ENCODE results near the gene SLC22A23. TPM values are rescaled to one million over a fixed set of nuclear protein-coding genes. Genes with fewer than 3 reads are reported as not detected.

The SLC22A23 gene
- total RNA-seq, 3 donors from 2014 or later: 61.5 to 160 (median 74.7) TPM

DNA sequence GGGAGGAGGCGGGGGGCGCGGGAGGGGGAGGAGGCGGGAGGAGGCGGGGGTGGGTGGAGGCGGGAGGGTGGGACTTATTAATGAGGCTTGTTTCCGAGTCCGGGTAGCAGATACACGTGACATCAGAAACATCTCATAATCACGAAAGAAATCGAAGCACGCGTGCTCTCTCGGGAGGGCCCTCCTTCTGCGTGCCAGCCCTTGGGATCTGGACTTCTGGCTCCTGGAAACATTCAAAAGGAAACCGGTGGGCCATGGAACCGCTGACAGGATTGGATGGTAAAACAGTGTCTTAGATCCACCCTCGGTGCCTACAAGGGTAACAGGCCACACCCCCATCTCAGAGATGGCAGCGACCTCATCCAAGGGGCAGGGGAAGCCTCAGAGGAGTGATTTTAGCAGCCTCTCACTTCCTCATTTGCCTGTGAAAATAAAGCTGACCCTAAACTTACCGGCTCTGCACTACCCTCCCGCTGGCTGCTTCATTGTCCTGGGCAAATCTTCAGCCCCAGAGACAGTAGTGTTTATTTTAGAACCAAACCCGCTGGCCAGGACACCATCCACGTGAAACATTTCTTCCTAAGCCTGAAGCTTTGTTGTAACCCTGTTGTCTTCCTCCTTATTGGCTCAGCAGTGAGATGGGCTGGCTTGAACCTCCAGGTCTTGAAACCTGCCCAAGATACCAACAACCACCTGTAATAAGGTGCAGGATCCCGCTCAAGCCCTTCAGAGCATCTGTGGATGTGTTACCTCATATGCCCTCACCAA lies 100.6 kb downstream of the SLC22A23 start:
- Histone ChIP-seq H3K4me3 (no peak overlapping the region), H3K36me3 (ENCODE audit: low read depth) (no peaks in the 10 kb centered on the region), H3K4me1 (ENCODE audit: low read depth) (peaks cover 38% of the 10 kb centered on the region), H3K9me3 (no peaks in the 10 kb centered on the region)
- intact Hi-C loops (cut with DNase I, micrococcal nuclease): no loop called here
- peak; percentile 78 for ATAC-seq
- TF ChIP-seq, protein P1, sequence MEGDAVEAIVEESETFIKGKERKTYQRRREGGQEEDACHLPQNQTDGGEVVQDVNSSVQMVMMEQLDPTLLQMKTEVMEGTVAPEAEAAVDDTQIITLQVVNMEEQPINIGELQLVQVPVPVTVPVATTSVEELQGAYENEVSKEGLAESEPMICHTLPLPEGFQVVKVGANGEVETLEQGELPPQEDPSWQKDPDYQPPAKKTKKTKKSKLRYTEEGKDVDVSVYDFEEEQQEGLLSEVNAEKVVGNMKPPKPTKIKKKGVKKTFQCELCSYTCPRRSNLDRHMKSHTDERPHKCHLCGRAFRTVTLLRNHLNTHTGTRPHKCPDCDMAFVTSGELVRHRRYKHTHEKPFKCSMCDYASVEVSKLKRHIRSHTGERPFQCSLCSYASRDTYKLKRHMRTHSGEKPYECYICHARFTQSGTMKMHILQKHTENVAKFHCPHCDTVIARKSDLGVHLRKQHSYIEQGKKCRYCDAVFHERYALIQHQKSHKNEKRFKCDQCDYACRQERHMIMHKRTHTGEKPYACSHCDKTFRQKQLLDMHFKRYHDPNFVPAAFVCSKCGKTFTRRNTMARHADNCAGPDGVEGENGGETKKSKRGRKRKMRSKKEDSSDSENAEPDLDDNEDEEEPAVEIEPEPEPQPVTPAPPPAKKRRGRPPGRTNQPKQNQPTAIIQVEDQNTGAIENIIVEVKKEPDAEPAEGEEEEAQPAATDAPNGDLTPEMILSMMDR (IDR thresholded peaks at IDR 0.05): no peak
- peak; percentile 79 to 86 (median 82) for DNase-seq

DNA sequence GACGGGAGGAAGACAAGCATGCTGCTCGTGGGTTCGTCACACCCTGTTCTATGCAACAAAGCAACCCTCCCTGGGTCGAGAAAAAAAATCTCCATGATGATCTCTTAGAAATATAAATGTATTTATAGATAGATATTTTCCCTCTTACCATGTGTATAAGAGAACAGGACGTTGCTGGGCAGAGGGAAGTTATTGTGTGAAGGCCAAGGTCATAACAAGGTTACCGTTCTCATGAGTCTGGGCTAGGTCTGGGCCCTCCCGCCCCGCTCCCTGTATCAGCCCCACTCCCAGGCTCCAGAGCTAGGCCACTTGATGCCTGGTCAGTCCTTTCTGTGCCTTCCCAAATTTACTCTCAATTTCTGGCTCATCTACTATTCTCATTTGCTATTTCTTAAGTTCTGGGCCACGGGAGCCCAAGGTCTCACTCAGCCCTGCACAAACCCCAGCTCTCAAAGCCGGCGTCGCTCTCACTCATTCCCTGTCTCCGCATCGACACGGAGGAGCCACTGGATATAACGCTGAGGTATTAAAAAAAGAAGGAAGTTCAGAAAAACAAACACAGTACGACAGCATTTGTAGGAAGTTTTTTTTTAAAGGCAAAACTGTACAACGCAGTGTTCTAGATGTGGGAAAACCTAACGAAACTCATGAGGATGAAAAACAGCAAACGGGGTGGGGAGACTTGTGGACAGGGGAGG lies 101.3 kb downstream of the SLC22A23 start:
- DNase-seq (peak in 2 of 3 donors; percentile 67 to 72), ATAC-seq (peak; percentile 38)
- H3K4me3 ChIP-seq: no peak overlapping the region
- H3K36me3 ChIP-seq (ENCODE audit: low read depth): no peaks in the 10 kb centered on the region
- intact Hi-C loops (cut with DNase I, micrococcal nuclease): no loop called here
- peaks cover 36% of the 10 kb centered on the region for H3K4me1 ChIP-seq (ENCODE audit: low read depth)
- TF ChIP-seq, protein P1 (IDR thresholded peaks at IDR 0.05): no peak
- H3K9me3 ChIP-seq: no peaks in the 10 kb centered on the region

DNA sequence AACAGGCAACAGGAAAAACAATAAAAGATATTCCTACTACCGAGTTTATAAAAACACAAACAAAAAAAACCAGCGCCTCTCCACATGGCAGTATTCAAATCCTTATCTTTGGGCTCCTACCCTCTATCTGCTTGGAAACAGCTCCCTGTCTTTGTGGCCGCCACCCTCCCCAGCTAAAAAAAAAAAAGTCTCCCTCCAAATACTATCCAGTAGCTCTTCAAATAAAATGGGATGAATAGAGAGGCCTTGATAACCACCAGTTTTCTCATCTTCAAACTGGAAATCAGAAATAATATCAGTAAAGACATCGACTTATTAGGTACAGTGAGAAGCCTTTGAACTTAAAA lies 101.9 kb downstream of the SLC22A23 start:
- no peak overlapping the region for H3K4me3 ChIP-seq
- intact Hi-C loops (cut with DNase I, micrococcal nuclease): no loop called here
- TF ChIP-seq, protein P1 (IDR thresholded peaks at IDR 0.05): no peak
- H3K36me3 ChIP-seq (ENCODE audit: low read depth): no peaks in the 10 kb centered on the region
- DNase-seq: no peak
- peaks cover 31% of the 10 kb centered on the region for H3K4me1 ChIP-seq (ENCODE audit: low read depth)
- H3K9me3 ChIP-seq: no peaks in the 10 kb centered on the region
- ATAC-seq: no peak

DNA sequence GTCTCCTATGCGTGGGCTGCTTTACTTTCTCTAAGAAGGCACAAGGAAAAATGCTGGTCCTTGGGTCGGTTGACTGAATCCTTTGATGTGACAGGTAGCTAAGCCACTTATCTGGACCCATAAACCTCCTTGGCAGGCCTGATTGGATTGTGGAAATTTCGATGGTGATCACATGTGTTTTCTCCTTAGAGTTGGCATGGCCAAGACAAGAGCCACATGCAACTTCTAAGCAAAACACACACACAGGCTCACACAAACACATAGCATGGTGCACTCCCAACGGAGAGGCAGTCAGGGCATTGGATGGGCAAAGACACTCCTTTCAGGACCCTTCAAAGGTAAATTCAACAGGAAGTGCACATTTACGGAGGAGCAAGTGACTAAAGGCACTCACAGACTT lies 102.9 kb downstream of the SLC22A23 start:
- ATAC-seq: no peak
- intact Hi-C loops (cut with DNase I, micrococcal nuclease): no loop called here
- TF ChIP-seq, protein P1 (IDR thresholded peaks at IDR 0.05): no peak

DNA sequence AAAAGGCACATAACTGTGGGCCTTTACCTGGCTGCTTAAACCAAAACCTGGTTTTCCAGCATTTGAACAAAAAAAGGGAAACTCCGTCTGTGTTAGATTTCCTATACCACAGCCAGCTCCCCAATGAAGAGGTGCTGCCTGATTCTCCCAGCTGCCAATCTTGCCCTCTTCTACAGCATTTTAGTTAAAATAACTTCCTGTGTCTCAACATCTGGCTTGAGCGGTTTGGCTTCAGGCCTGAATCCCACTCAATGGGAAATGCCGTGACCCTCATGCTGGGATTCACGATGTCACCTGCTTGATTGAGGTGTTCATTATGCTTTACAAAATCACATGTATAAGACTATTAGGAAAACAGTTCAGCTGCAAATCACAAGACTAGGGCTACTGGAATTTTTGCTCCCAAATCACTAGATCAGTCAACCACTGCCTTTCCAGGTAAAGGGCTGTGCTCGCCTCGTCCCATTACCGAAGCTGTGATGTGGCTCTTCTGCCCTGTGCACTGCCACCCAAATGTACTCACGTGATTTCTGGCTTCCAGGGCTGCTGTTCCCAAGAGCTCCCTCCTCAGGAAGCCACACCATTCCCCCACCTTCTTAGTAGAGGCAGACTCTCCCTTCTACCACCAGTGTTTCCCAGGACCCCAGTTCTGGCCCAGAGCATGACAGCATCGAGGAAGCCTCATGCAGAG lies 103.5 kb downstream of the SLC22A23 start:
- Histone ChIP-seq H3K9me3 (no peaks in the 10 kb centered on the region), H3K36me3 (ENCODE audit: low read depth) (no peaks in the 10 kb centered on the region), H3K4me1 (ENCODE audit: low read depth) (peaks cover 25% of the 10 kb centered on the region), H3K4me3 (no peak overlapping the region)
- intact Hi-C loops (cut with DNase I, micrococcal nuclease): no loop called here
- ATAC-seq (no peak), DNase-seq (no peak)
- TF ChIP-seq, protein P1 (IDR thresholded peaks at IDR 0.05): no peak

More for the DNA sequence above, 102.9 kb downstream of the SLC22A23 start:
- Histone ChIP-seq H3K4me3 (no peak overlapping the region), H3K9me3 (no peaks in the 10 kb centered on the region), H3K36me3 (ENCODE audit: low read depth) (no peaks in the 10 kb centered on the region), H3K4me1 (ENCODE audit: low read depth) (peaks cover 25% of the 10 kb centered on the region)
- DNase-seq: no peak

All from mucosa of descending colon (tissue), 3 donors.